ENCODE data around the gene MAN2C1.
"Not testable (repeated sequence)": the region's sequence is repeated elsewhere in the genome, so short reads cannot be mapped to it uniquely, and the experiment has no call there.

DNA sequence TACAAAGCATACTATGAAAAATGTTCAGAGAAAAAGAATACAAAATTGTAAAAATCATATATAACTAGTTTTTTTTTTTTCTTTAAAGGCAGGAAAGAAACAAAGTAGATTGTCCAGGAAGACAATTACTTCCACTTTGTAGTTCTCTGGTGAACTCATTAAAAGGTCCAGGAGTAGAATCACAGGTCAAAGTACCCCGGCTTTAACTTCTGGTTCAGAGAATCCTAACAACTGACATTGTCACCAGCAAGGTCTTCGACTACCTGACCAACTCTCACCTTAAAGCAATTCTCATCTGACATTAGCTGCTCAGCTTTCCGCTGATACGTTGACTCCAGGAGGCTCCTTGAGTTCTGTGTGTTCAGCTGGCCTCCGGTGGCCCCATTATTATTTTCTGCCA lies 15.6 kb upstream of the MAN2C1 start:
- TF ChIP-seq, protein P1, sequence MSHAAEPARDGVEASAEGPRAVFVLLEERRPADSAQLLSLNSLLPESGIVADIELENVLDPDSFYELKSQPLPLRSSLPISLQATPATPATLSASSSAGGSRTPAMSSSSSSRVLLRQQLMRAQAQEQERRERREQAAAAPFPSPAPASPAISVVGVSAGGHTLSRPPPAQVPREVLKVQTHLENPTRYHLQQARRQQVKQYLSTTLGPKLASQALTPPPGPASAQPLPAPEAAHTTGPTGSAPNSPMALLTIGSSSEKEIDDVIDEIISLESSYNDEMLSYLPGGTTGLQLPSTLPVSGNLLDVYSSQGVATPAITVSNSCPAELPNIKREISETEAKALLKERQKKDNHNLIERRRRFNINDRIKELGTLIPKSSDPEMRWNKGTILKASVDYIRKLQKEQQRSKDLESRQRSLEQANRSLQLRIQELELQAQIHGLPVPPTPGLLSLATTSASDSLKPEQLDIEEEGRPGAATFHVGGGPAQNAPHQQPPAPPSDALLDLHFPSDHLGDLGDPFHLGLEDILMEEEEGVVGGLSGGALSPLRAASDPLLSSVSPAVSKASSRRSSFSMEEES (CRISPR knock-in tag; IDR thresholded peaks at IDR 0.05) = not testable (repeated sequence)
- not testable (repeated sequence) for TF ChIP-seq RFX7 (CRISPR knock-in tag; IDR thresholded peaks at IDR 0.05); JUND (IDR thresholded peaks at IDR 0.05; ENCODE audit: borderline replicate concordance, low read depth, low read length); JUND (tag; IDR thresholded peaks at IDR 0.05; ENCODE audit: borderline replicate concordance, low read depth, low read length); SMAD1 (IDR thresholded peaks at IDR 0.05; ENCODE audit: low read depth, low read length, partially characterized antibody); NR3C1 (CRISPR knock-in tag; IDR thresholded peaks at IDR 0.05)
